Endodermal cell (in vitro differentiated cells): Measurements from ENCODE around the gene ISG20. TPM values are rescaled to one million over a fixed set of nuclear protein-coding genes. Genes with fewer than 3 reads are reported as not detected.

ENCODE experiments used
- DNase-seq: peaks from one replicate; pipeline ENCODE4 v3.0.0-alpha.2; 2017
- H3K27ac ChIP-seq: 2 replicates; pipeline ENCODE4 v1.5.1; 2013; ENCODE audit warnings: mild to moderate bottlenecking, low read depth, low read length, moderate library complexity
- H3K27me3 ChIP-seq: 2 replicates; pipeline ENCODE4 v1.6.1; 2013; ENCODE audit warnings: mild to moderate bottlenecking, low read length, moderate library complexity; ENCODE audit not compliant: insufficient read depth, control insufficient read depth, poor library complexity, severe bottlenecking
- H3K36me3 ChIP-seq: 2 replicates; pipeline ENCODE4 v1.7.0; 2013; ENCODE audit warnings: mild to moderate bottlenecking, low read length, moderate library complexity; ENCODE audit not compliant: control insufficient read depth, insufficient read depth
- H3K4me1 ChIP-seq: one replicate; pipeline ENCODE4 v1.7.0; 2013; ENCODE audit warnings: low read length; ENCODE audit not compliant: control insufficient read depth, insufficient read depth
- H3K4me3 ChIP-seq: 2 replicates; pipeline ENCODE4 v1.5.1; 2013; ENCODE audit warnings: mild to moderate bottlenecking, low read length, moderate library complexity
- H3K9ac ChIP-seq: 2 replicates; pipeline ENCODE4 v1.6.1; 2013; ENCODE audit warnings: mild to moderate bottlenecking, low read length, moderate library complexity; ENCODE audit not compliant: poor library complexity, severe bottlenecking; ENCODE audit errors: extremely low read depth
- H3K9me3 ChIP-seq: 2 replicates; pipeline ENCODE4 v1.6.1; 2013; ENCODE audit warnings: mild to moderate bottlenecking, low read length, moderate library complexity; ENCODE audit not compliant: control insufficient read depth
- H3K27ac Mint-ChIP-seq: 2 replicates; pipeline ENCODE4 v1.8.0; 2020; ENCODE audit warnings: mixed read lengths
- H3K27me3 Mint-ChIP-seq: 2 replicates; pipeline ENCODE4 v1.8.0; 2021; ENCODE audit warnings: mild to moderate bottlenecking, mixed read lengths; ENCODE audit not compliant: insufficient read depth
- H3K36me3 Mint-ChIP-seq: 2 replicates; pipeline ENCODE4 v1.8.0; 2020; ENCODE audit warnings: low read depth, mixed read lengths
- H3K4me1 Mint-ChIP-seq: 2 replicates; pipeline ENCODE4 v1.8.0; 2020; ENCODE audit warnings: mixed read lengths
- H3K4me3 Mint-ChIP-seq: 2 replicates; pipeline ENCODE4 v1.8.0; 2020; ENCODE audit warnings: mild to moderate bottlenecking, moderate library complexity, mixed read lengths
- H3K9me3 Mint-ChIP-seq: 2 replicates; pipeline ENCODE4 v1.8.0; 2020; ENCODE audit warnings: mild to moderate bottlenecking, mixed read lengths
- CTCF ChIP-seq: fragments of 200-600 bp; sonication (generic); conservative IDR thresholded peaks from 2 replicates; pipeline ENCODE4 v1.5.0; 2021; ENCODE audit warnings: antibody characterized with exemption, mild to moderate bottlenecking
- WGBS, 2 experiments: methylation state at CpG; one replicate each; pipeline versions ENCODE4 v1.1.5 to v1.1.7; 2013; ENCODE audit warnings: missing lambda C conversion rate in 2 of 2, mixed read lengths in 1 of 2; ENCODE audit not compliant: insufficient coverage in 1 of 2, insufficient read length in 1 of 2; 5-methylcytosine and 5-hydroxymethylcytosine counted together
- total RNA-seq, 2 donors: library from RNA; stranded (reverse); fragmentation: NEBNext Ultra II Directional in 1 of 2; extraction: Animal tissue kit (Norgen Biotek cat#: 25700) in 1 of 2; gene quantifications; 2 replicates in 1 of 2; 3 replicates in 1 of 2; pipeline ENCODE4 v1.2.1, GENCODE V29; 2021

ISG20 gene
- total RNA-seq, 2 donors from 2014 or later = 9.3 to 11.4 TPM

GRCh38 chr15:88617031-88617722 lies 21.6 kb upstream of the ISG20 start:
- DNase-seq = peak; percentile 28
- H3K9me3 ChIP-seq = no peaks in the 10 kb centered on the region
- no peak overlapping the region for H3K4me3 ChIP-seq
- H3K36me3 ChIP-seq = peaks cover 70% of the 10 kb centered on the region
- no peak overlapping the region for H3K27ac ChIP-seq
- no peaks in the 10 kb centered on the region for H3K27me3 ChIP-seq
- H3K27me3 Mint-ChIP-seq = no peaks in the 10 kb centered on the region
- no peak for TF ChIP-seq CTCF
- no peak overlapping the region for H3K9ac ChIP-seq
- H3K4me1 ChIP-seq = peaks cover 5% of the 10 kb centered on the region
- H3K4me3 Mint-ChIP-seq = no peak overlapping the region
- H3K27ac Mint-ChIP-seq = peak overlapping the region; percentile 69
- peaks cover 51% of the 10 kb centered on the region for H3K4me1 Mint-ChIP-seq
- 87 to 93% methylated on average over 9 of the region's 10 CpGs for WGBS, 2 experiments
- peaks cover 44% of the 10 kb centered on the region for H3K36me3 Mint-ChIP-seq
- H3K9me3 Mint-ChIP-seq = no peaks in the 10 kb centered on the region

GRCh38 chr15:88617790-88618189 lies 21.0 kb upstream of the ISG20 start:
- DNase-seq = peak; percentile 41
- H3K27ac ChIP-seq = no peak overlapping the region
- no peak overlapping the region for H3K4me3 ChIP-seq
- TF ChIP-seq CTCF = no peak
- no peaks in the 10 kb centered on the region for H3K27me3 ChIP-seq
- peaks cover 44% of the 10 kb centered on the region for H3K36me3 Mint-ChIP-seq
- H3K9me3 ChIP-seq = no peaks in the 10 kb centered on the region
- peaks cover 52% of the 10 kb centered on the region for H3K4me1 Mint-ChIP-seq
- H3K27ac Mint-ChIP-seq = peak overlapping the region; percentile 69
- peaks cover 1% of the 10 kb centered on the region for H3K4me1 ChIP-seq
- H3K9me3 Mint-ChIP-seq = no peaks in the 10 kb centered on the region
- H3K4me3 Mint-ChIP-seq = no peak overlapping the region
- no peaks in the 10 kb centered on the region for H3K27me3 Mint-ChIP-seq
- no peak overlapping the region for H3K9ac ChIP-seq
- peaks cover 68% of the 10 kb centered on the region for H3K36me3 ChIP-seq
- WGBS, 2 experiments = 81% methylated on average over 1 of the region's 1 CpG; no CpG with 5 or more reads in 1 of the 2 experiments

GRCh38 chr15:88618686-88619085 lies 20.1 kb upstream of the ISG20 start:
- no peak overlapping the region for H3K4me3 Mint-ChIP-seq
- peaks cover 53% of the 10 kb centered on the region for H3K4me1 Mint-ChIP-seq
- peak; percentile 33 for DNase-seq
- H3K36me3 ChIP-seq = peaks cover 71% of the 10 kb centered on the region
- H3K9ac ChIP-seq = no peak overlapping the region
- H3K9me3 ChIP-seq = no peaks in the 10 kb centered on the region
- H3K4me3 ChIP-seq = no peak overlapping the region
- no peak overlapping the region for H3K27ac ChIP-seq
- H3K4me1 ChIP-seq = no peaks in the 10 kb centered on the region
- no peaks in the 10 kb centered on the region for H3K9me3 Mint-ChIP-seq
- no peak overlapping the region for H3K27ac Mint-ChIP-seq
- no peaks in the 10 kb centered on the region for H3K27me3 Mint-ChIP-seq
- TF ChIP-seq CTCF = no peak
- no peaks in the 10 kb centered on the region for H3K27me3 ChIP-seq
- H3K36me3 Mint-ChIP-seq = peaks cover 47% of the 10 kb centered on the region
